RCC 7860 (cell line): ENCODE measurements around the gene MAPRE3.
A peak's percentile ranks its signal among the peaks of the same experiment; 100 is the strongest.

Source experiments
- DNase-seq: peaks from one replicate; pipeline ENCODE4 v3.0.0-alpha.2; 2015; ENCODE audit warnings: low spot score
- FAIRE-seq: peaks from 2 replicates; lab custom pipeline; 2012; peaks lifted over from hg19 to GRCh38; lab: Jason Lieb, UNC

The MAPRE3 gene

GRCh38 chr2:27038012-27038411, 67.6 kb downstream of the MAPRE3 start:
- FAIRE-seq (no peak), DNase-seq (no peak)

GRCh38 chr2:27038631-27039339, 68.3 kb downstream of the MAPRE3 start:
- DNase-seq = no peak
- no peak for FAIRE-seq

GRCh38 chr2:27039426-27039825, 69.0 kb downstream of the MAPRE3 start:
- FAIRE-seq (no peak), DNase-seq (no peak)

GRCh38 chr2:27039871-27040270, 69.4 kb downstream of the MAPRE3 start:
- DNase-seq = no peak
- FAIRE-seq = no peak

GRCh38 chr2:27040282-27040681, 69.8 kb downstream of the MAPRE3 start:
- no peak for FAIRE-seq
- no peak for DNase-seq

- DNase-seq (no peak), FAIRE-seq (no peak)
Measured at GRCh38 chr2:27041752-27042151, 71.3 kb downstream of the MAPRE3 start.

GRCh38 chr2:27042159-27042661, 71.8 kb downstream of the MAPRE3 start:
- FAIRE-seq (no peak), DNase-seq (no peak)

GRCh38 chr2:27042985-27043634, 72.7 kb downstream of the MAPRE3 start:
- FAIRE-seq = no peak
- no peak for DNase-seq

GRCh38 chr2:27049422-27050280, 79.2 kb downstream of the MAPRE3 start:
- DNase-seq = no peak
- no peak for FAIRE-seq

- FAIRE-seq (peak; percentile 78), DNase-seq (peak; percentile 99)
Measured at GRCh38 chr2:27050281-27050995, 80.0 kb downstream of the MAPRE3 start.

- FAIRE-seq (peak; percentile 42), DNase-seq (peak; percentile 90)
Measured at GRCh38 chr2:27050996-27051901, 80.8 kb downstream of the MAPRE3 start, which contains the start of gene AGBL5. AGBL5 (plus strand) TSS chr2:27051668; CDS start chr2:27052959, 1,291 bp downstream.

- FAIRE-seq (no peak), DNase-seq (no peak)
Measured at GRCh38 chr2:27051902-27052645, 81.6 kb downstream of the MAPRE3 start.

GRCh38 chr2:27053321-27053720, 82.9 kb downstream of the MAPRE3 start:
- FAIRE-seq (no peak), DNase-seq (no peak)

- no peak for FAIRE-seq
Measured at GRCh38 chr2:27053776-27054175, 83.3 kb downstream of the MAPRE3 start.

GRCh38 chr2:27054721-27055120, 84.3 kb downstream of the MAPRE3 start:
- FAIRE-seq (no peak), DNase-seq (no peak)

More at GRCh38 chr2:27053776-27054175, 83.3 kb downstream of the MAPRE3 start:
- no peak for DNase-seq

GRCh38 chr2:27057184-27057583, 86.7 kb downstream of the MAPRE3 start:
- FAIRE-seq (no peak), DNase-seq (no peak)

GRCh38 chr2:27058210-27058609, 87.8 kb downstream of the MAPRE3 start:
- no peak for FAIRE-seq
- no peak for DNase-seq

- no peak for DNase-seq
- FAIRE-seq = no peak
Measured at GRCh38 chr2:27059141-27059820, 88.8 kb downstream of the MAPRE3 start.
